SU-DHL-6 (cell line): Measurements from ENCODE around the gene KPTN.

Source experiments
- CTCF ChIP-seq: fragments of 200-600 bp; sonication (generic); IDR thresholded peaks from one replicate; pipeline ENCODE4 v1.5.1; 2017; ENCODE audit warnings: antibody characterized with exemption, mild to moderate bottlenecking, low read length, moderate library complexity; ENCODE audit not compliant: insufficient read depth, poor library complexity, severe bottlenecking
- EZH2phosphoT487 ChIP-seq: fragments of 200-600 bp; sonication (generic), shearing (Covaris generic); conservative IDR thresholded peaks from 2 replicates; pipeline ENCODE4 v1.6.1; 2018; ENCODE audit warnings: mild to moderate bottlenecking, antibody characterized with exemption, low read length, moderate library complexity, mixed read lengths

- TF ChIP-seq CTCF: no peak
- no peak for TF ChIP-seq EZH2phosphoT487
Measured at GRCh38 chr19:47430041-47430802, 53.8 kb downstream of the KPTN start.
